ENCODE results near the gene FXYD6. TPM values are rescaled to one million over a fixed set of nuclear protein-coding genes. Genes with fewer than 3 reads are reported as not detected.
A peak's percentile ranks its signal among the peaks of the same experiment; 100 is the strongest.

Gene FXYD6
- total and polyA plus RNA-seq, 4 donors: 4.7 to 22.5 (median 12.3) TPM

DNA sequence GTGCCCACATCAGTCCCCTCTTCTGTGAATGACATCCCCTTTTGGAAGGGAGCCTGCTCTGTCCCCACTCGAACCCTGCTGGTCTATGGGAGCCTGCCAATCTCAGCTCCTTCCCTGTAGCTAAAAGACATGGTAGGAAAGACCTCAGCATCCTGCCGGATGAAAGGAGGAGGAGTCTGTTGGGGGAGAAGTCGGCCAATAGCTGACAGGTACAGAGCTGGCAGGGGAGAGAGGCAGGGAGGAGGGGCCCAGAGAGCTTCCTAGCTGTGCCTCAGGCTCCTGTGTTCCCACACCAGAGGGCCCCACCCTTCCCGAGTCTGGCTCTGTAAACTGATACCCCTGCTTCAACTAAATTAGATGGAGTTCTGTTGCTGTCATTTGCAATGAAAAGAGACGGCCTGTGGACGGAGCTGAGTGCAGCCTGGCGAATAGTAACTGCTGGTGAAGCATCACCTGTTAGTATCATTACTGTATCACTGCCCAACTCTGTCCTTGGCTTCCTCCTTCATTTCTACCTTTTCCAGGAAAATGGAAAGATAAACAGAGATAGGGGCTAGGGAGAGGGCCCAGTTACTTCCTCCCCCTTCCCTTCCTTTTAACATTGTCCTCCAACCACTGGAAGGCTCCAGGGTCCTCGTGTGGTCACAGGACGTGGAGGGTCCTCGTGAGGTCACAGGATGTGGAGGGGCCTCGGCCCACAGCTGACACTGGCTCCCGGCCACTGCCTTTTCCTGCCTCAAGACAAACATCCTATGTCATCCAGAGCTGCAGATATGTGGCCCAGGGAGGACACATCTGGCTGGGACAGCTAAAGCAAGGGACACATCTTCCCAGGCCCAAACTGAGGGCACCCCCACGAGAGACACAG lies 15.1 kb downstream of the FXYD6 start:
- Histone ChIP-seq H3K9ac (ENCODE audit: low read depth in 1 of 2, low read length in 2 of 2) (no peak overlapping the region), H3K27me3 (ENCODE audit: control insufficient read depth in 4 of 4, insufficient read depth in 4 of 4, low read length in 3 of 4) (no peaks in the 10 kb centered on the region), H3K4me3 (ENCODE audit: low read depth in 1 of 3, low read length in 3 of 3) (no peak overlapping the region), H3K9me3 (ENCODE audit: control insufficient read depth in 4 of 4, low read length in 3 of 4) (no peaks in the 10 kb centered on the region), H3K27ac (ENCODE audit: low read depth in 1 of 2, low read length in 2 of 2) (peak overlapping the region; percentile 55 to 59), H3K4me1 (ENCODE audit: control insufficient read depth in 4 of 4, insufficient read depth in 4 of 4, low read length in 3 of 4) (peaks cover 0 to 5% (median 0%) of the 10 kb centered on the region in 4 donors), H3K36me3 (ENCODE audit: control insufficient read depth in 4 of 4, insufficient read depth in 3 of 4, low read depth in 1 of 4, low read length in 3 of 4) (no peaks in the 10 kb centered on the region)
- no peak for DNase-seq (ENCODE audit: low spot score)
- WGBS: 55% methylated on average over 13 of the region's 13 CpGs
- TF ChIP-seq GABPA (IDR thresholded peaks at IDR 0.05 in 1 of 2, conservative IDR thresholded peaks at IDR 0.05 in 1 of 2) (no peak), ATF3 (IDR thresholded peaks at IDR 0.05) (no peak), RXRA (IDR thresholded peaks at IDR 0.05) (peak; percentile 22 to 27), HNF4G (IDR thresholded peaks at IDR 0.05) (no peak), NR2F2 (IDR thresholded peaks at IDR 0.05) (peak; percentile 81), ZBTB33 (IDR thresholded peaks at IDR 0.05) (no peak), SP1 (IDR thresholded peaks at IDR 0.05) (peak; percentile 13), RAD21 (IDR thresholded peaks at IDR 0.05) (no peak)
- TF ChIP-seq, protein P1, sequence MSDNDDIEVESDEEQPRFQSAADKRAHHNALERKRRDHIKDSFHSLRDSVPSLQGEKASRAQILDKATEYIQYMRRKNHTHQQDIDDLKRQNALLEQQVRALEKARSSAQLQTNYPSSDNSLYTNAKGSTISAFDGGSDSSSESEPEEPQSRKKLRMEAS (IDR thresholded peaks at IDR 0.05): no peak
- TF ChIP-seq, protein P2, sequence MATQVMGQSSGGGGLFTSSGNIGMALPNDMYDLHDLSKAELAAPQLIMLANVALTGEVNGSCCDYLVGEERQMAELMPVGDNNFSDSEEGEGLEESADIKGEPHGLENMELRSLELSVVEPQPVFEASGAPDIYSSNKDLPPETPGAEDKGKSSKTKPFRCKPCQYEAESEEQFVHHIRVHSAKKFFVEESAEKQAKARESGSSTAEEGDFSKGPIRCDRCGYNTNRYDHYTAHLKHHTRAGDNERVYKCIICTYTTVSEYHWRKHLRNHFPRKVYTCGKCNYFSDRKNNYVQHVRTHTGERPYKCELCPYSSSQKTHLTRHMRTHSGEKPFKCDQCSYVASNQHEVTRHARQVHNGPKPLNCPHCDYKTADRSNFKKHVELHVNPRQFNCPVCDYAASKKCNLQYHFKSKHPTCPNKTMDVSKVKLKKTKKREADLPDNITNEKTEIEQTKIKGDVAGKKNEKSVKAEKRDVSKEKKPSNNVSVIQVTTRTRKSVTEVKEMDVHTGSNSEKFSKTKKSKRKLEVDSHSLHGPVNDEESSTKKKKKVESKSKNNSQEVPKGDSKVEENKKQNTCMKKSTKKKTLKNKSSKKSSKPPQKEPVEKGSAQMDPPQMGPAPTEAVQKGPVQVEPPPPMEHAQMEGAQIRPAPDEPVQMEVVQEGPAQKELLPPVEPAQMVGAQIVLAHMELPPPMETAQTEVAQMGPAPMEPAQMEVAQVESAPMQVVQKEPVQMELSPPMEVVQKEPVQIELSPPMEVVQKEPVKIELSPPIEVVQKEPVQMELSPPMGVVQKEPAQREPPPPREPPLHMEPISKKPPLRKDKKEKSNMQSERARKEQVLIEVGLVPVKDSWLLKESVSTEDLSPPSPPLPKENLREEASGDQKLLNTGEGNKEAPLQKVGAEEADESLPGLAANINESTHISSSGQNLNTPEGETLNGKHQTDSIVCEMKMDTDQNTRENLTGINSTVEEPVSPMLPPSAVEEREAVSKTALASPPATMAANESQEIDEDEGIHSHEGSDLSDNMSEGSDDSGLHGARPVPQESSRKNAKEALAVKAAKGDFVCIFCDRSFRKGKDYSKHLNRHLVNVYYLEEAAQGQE (IDR thresholded peaks at IDR 0.05): no peak

DNA sequence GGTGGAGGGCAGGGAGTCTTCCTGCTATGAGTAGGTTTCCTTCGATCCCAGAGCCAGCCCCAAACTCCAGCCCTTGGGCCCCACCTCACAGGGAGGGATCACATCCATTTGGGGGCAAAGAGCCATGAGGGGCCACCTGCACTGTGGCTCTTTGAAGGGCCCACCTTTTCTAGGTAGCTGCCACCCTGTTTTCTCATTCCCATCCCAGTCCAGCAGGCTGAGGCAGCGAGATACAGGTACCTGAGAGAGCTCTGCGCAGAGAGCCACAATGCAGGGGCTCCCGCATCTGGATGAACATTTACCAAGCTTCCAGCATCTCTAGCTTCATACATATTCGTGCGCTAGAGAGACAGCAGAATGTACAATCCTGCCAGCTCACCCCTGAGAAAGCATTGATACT lies 16.3 kb downstream of the FXYD6 start:
- Histone ChIP-seq H3K27me3 (ENCODE audit: control insufficient read depth in 4 of 4, insufficient read depth in 4 of 4, low read length in 3 of 4) (no peaks in the 10 kb centered on the region), H3K36me3 (ENCODE audit: control insufficient read depth in 4 of 4, insufficient read depth in 3 of 4, low read depth in 1 of 4, low read length in 3 of 4) (no peaks in the 10 kb centered on the region), H3K9me3 (ENCODE audit: control insufficient read depth in 4 of 4, low read length in 3 of 4) (no peaks in the 10 kb centered on the region), H3K4me3 (ENCODE audit: low read depth in 1 of 3, low read length in 3 of 3) (no peak overlapping the region), H3K9ac (ENCODE audit: low read depth in 1 of 2, low read length in 2 of 2) (no peak overlapping the region), H3K27ac (ENCODE audit: low read depth in 1 of 2, low read length in 2 of 2) (no peak overlapping the region), H3K4me1 (ENCODE audit: control insufficient read depth in 4 of 4, insufficient read depth in 4 of 4, low read length in 3 of 4) (peaks cover 0 to 5% (median 0%) of the 10 kb centered on the region in 4 donors)
- no peak for DNase-seq (ENCODE audit: low spot score)
- 78% methylated on average over 6 of the region's 6 CpGs for WGBS
- TF ChIP-seq YY1 (IDR thresholded peaks at IDR 0.05) (no peak), GABPA (IDR thresholded peaks at IDR 0.05 in 1 of 2, conservative IDR thresholded peaks at IDR 0.05 in 1 of 2) (no peak), ATF3 (IDR thresholded peaks at IDR 0.05) (no peak), RXRA (IDR thresholded peaks at IDR 0.05) (no peak), SP1 (IDR thresholded peaks at IDR 0.05) (no peak), FOXA1 (IDR thresholded peaks at IDR 0.05) (no peak), HNF4A (conservative IDR thresholded peaks at IDR 0.05) (no peak), FOXA2 (IDR thresholded peaks at IDR 0.05) (no peak), RAD21 (IDR thresholded peaks at IDR 0.05) (no peak), CTCF (IDR thresholded peaks at IDR 0.05; ENCODE audit: low read depth, low read length, missing input control) (no peak), HNF4G (IDR thresholded peaks at IDR 0.05) (no peak), ZBTB33 (IDR thresholded peaks at IDR 0.05) (no peak)
- TF ChIP-seq, protein P1 (IDR thresholded peaks at IDR 0.05): no peak
